GM19324 (cell line): Measurements from ENCODE around the gene RPS21.

ENCODE experiments used
- ATAC-seq: cut with Tn5 transposase; IDR thresholded peaks from one replicate; pipeline ENCODE4 v1.9.1; 2021; ENCODE audit warnings: mild to moderate bottlenecking, moderate library complexity; ENCODE audit not compliant: unreplicated experiment, low FRiP score

The RPS21 gene

GRCh38 chr20:62353289-62354030 lies 33.4 kb upstream of the RPS21 start:
- no peak for ATAC-seq

DNA sequence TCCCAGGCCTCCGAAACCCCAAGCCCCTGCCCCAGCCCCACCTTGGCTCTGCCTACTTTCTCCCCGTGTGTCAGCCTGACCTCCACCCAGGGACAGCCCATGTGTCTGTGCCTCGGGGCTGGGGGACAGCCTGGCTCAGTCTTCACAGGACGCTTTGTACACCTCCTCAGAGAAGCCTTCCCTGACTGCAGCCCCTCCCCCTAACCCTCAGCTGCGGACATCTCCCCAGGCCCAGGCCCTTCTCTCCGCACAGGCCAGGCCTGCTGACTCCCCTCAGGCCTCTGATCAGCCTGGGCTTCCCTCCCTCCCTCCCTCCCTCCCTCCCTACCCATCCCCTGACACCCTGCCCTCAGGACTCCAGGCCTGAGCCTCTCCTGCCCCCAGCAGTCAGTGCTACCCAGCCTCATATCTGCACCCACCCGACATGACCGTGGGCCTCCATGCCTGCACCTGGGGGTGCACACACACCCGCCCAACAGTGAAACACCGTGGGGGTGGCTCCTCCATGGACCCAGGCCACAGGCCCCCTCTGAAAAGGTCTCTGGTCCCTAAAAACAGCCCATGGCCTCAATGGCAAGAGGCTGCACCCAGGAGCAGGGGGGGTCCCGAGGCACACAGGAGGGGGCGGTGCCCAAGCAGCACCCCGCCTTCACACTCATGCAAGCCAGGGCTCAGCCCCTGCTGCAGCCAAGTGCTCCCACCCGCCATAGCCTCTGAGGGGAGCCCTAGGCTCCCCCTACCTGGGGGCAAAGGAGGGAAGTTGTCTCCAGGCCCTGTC lies 32.7 kb upstream of the RPS21 start:
- no peak for ATAC-seq

DNA sequence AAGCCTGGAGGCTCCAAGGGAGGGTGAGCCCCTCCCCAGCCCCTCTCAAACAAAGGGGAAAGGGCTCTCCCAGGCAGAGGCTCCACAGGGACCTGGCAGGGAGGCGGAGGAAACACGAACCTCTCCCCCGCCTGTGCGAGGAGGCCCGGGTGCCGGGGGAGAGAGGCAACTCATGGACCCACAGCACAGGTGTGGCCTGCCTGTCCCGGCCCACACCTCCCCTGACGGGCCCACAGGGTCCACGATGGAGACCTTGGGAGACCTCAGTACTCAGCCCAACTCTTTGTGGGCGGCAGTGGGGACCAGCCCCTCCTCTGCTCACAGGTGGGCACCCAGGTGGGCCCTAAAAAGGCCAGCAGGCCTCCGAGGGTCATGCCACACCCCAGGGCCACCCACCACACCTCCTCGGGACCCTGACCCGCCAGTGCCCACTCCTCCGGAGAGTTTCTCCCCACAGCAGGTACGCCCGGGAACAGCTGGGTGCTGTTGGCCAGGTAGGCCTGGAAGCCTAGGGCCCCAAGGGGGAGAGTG lies 32.0 kb upstream of the RPS21 start:
- ATAC-seq = no peak

- no peak for ATAC-seq
Measured at GRCh38 chr20:62355516-62355877, 31.4 kb upstream of the RPS21 start.

GRCh38 chr20:62355878-62356588 lies 30.9 kb upstream of the RPS21 start:
- ATAC-seq = no peak

- no peak for ATAC-seq
Measured at GRCh38 chr20:62356589-62357186, 30.2 kb upstream of the RPS21 start.

GRCh38 chr20:62357187-62357667 lies 29.7 kb upstream of the RPS21 start:
- no peak for ATAC-seq

DNA sequence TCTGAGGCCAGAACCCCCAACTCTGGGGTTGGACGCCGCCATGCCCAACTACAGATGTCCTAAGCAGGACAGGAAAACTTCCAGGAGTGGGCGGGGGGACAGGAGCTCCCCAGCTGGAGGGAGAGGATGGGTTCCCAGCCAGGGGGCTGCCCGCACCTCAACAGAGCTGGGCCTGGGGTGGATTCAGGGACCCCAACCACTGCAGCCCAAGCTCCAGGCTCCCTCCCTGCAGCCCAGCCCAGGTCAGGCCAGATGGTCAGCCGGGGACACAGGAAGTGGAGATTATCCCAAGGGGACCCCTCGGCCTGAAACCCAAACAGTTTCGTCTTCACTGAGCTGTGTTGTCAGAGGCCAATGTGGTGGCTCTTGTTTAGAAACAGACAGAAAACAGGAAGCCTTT lies 29.2 kb upstream of the RPS21 start:
- no peak for ATAC-seq

- no peak for ATAC-seq
Measured at GRCh38 chr20:62358171-62359042, 28.5 kb upstream of the RPS21 start.

- ATAC-seq = no peak
Measured at GRCh38 chr20:62359043-62359490, 27.8 kb upstream of the RPS21 start.

DNA sequence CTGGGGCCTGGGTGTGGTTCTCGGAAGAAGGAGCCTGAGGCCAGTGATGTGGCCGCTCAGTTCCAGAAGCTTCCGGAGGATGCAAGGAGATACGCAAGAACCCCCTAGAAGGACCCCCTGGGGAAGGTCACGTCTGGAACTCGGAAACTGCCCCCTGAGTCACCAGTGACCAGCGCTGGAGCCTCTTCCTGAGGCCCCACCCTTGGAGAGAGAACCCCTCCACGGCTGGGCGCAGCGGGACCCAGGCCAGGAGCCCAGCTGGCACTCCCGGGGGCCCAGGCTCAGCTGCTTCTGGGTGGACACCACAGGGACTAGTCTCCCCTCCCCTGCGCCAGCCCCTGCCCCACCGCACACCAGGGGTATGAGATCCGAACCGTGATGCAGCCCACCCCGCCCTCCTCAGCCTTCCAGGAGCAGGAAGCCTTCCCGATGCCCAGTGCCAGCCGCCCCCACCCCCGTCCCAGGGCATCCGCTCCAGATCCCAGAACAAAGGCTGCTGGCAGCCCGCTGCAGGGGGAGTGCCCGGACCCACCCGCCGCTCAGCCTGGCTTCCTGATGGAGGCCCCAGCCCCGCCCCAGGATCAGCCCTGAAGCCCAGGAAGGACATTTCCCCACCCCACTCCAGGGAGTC lies 27.3 kb upstream of the RPS21 start:
- no peak for ATAC-seq

DNA sequence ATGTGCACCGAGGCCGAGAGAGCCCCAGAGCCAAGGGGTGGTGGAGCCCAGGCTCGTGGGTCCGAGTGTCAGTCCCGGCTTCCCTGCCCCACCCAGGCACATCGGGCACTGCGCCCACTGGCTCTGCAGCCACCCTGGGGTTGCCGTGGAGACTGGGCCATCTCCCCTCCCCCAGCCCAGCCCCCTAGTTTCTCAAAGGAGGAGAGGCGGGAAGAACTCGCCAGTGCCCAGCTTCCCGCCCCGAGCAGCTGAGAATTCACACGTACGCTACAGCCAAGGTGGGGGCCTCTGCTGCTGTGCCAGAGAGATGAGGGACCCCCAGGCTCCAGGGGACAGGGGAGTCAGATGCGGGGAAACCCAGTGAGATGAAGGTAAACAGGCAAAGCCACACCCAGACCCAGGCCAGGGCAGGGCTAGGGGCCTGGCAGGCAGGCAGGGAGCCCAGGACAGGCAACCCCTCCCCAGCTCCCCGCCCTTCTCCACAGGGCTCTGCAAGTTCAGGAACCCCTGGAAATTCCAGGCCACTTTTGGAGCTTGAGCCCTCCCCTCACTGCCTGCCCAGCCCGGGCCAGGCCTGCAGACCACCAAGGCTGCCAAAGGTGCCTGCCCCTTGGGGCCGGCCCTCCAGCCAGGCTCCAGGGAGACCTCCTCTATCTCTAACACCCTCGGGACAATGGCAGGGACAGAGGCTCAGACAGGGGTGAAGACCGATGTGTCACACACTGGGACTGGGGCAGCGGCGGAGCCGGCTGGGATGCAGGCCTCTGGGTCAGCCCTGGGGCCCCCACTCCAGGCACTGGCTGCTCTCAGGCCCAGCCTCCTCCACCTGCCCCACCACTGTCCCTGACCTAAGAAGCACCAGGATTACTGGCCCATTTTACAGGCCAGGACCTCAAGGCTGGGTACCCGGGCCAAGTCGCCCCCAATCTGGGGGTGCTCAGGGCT lies 25.8 kb upstream of the RPS21 start:
- no peak for ATAC-seq

GRCh38 chr20:62361799-62362589 lies 24.9 kb upstream of the RPS21 start:
- no peak for ATAC-seq

GRCh38 chr20:62362590-62362940 lies 24.3 kb upstream of the RPS21 start:
- ATAC-seq = no peak

DNA sequence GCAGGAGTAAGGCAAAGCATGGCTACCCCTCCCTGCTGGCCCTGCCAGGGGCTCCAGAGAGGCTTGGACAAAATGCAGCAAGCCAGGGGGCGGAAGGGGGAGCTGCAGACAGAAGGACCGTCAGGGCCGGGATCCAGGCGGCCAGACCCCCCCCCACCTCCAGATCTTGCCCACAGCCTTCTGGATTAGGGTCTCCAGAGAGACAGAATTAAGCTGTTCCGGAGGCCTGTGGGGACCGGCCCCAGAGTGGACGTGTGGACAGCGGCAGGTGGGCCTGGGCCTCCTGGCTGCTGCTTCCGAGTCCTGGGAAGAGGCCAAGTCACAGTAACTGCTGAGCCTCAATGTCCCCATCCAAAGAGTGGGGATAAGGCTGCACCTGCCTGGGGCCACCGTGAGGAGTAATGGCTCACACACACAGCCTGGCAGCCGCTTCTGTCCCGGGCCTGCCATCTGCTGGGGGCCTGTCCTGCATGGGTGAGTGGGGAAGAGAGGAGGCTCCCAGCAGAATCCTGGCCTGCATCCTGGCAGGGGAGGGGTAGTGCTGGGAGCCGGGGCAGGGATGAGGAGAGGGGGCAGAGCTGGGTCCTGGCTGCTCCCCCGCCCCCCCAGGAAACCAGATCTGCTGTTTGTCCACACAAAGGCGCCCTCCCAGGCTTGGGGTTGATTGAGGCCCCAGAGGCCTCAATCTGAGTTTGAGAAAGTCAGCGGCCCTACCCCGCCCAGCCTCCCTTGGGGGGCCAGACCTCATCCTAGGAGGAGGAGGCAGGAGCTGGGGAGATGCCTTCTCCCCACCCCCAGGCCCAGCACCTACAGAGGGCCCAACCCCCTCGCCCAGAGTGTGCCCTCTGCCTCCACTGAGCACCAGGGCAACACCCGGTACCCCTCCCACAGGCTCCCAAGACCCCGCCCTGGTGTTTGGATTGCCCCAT lies 23.6 kb upstream of the RPS21 start:
- no peak for ATAC-seq
